ENCODE results near the gene SLIRP. TPM values are rescaled to one million over a fixed set of nuclear protein-coding genes. Genes with fewer than 3 reads are reported as not detected.

Gene SLIRP
- total and polyA plus RNA-seq, 8 donors = 20.8 to 189 (median 38.4) TPM

- Histone ChIP-seq H3K4me1 (no peaks in the 10 kb centered on the region), H3K27me3 (no peaks in the 10 kb centered on the region), H3K27ac (no peak overlapping the region), H3K36me3 (peaks cover 0 to 18% (median 5%) of the 10 kb centered on the region in 3 donors), H3K9me3 (no peaks in the 10 kb centered on the region), H3K4me3 (no peak overlapping the region)
- intact Hi-C loops (cut with DNase I) = no loop called here
- no peak for DNase-seq
- no peak for TF ChIP-seq CTCF (IDR thresholded peaks at IDR 0.05)
- 76 to 79% methylated on average over 2 of the region's 2 CpGs for WGBS, 2 donors
- FAIRE-seq = no peak
- ATAC-seq = peak in 3 of 4 donors; percentile 38 to 59 (median 57)
Observed at GRCh38 chr14:77691259-77691658, 16.6 kb upstream of the SLIRP start.

- DNase-seq (no peak), ATAC-seq (peak; percentile 23 to 73 (median 50)), FAIRE-seq (no peak)
- Histone ChIP-seq H3K27ac (peak overlapping the region in 2 of 4 donors; percentile 20 to 28), H3K36me3 (peaks cover 3 to 36% (median 12%) of the 10 kb centered on the region in 3 donors), H3K9me3 (no peaks in the 10 kb centered on the region), H3K4me3 (peak overlapping the region; percentile 76 to 83 (median 77)), H3K4me1 (peaks cover 9 to 22% (median 11%) of the 10 kb centered on the region in 3 donors), H3K27me3 (no peaks in the 10 kb centered on the region)
- 0% methylated on average over 14 of the region's 14 CpGs for WGBS, 2 donors
- intact Hi-C loops (cut with DNase I) = no loop called here
- no peak for TF ChIP-seq CTCF (IDR thresholded peaks at IDR 0.05)
Observed at GRCh38 chr14:77707355-77707723, 564 bp upstream of the SLIRP start.

GRCh38 chr14:77708749-77709148, 846 bp downstream of the SLIRP start:
- H3K27ac ChIP-seq = no peak overlapping the region
- intact Hi-C loops (cut with DNase I) = no loop called here

GRCh38 chr14:77709412-77709811, 1.5 kb downstream of the SLIRP start:
- no peak for DNase-seq
- no peak for TF ChIP-seq CTCF (IDR thresholded peaks at IDR 0.05)
- Histone ChIP-seq H3K4me3 (peak overlapping the region in 2 of 4 donors; percentile 77 to 83), H3K27ac (no peak overlapping the region), H3K27me3 (no peaks in the 10 kb centered on the region), H3K36me3 (peaks cover 0 to 25% (median 7%) of the 10 kb centered on the region in 3 donors), H3K9me3 (no peaks in the 10 kb centered on the region), H3K4me1 (peaks cover 9 to 22% (median 11%) of the 10 kb centered on the region in 3 donors)
- FAIRE-seq = no peak
- intact Hi-C loops (cut with DNase I) = no loop called here
- WGBS, 2 donors = 58 to 59% methylated on average over 3 of the region's 3 CpGs
- ATAC-seq = no peak

More at GRCh38 chr14:77708749-77709148, 846 bp downstream of the SLIRP start:
- Histone ChIP-seq H3K36me3 (peaks cover 2 to 31% (median 12%) of the 10 kb centered on the region in 3 donors), H3K27me3 (no peaks in the 10 kb centered on the region), H3K4me3 (peak overlapping the region; percentile 76 to 83 (median 77)), H3K9me3 (no peaks in the 10 kb centered on the region), H3K4me1 (peaks cover 9 to 22% (median 11%) of the 10 kb centered on the region in 3 donors)
- DNase-seq = no peak
- 11 to 15% methylated on average over 7 of the region's 7 CpGs for WGBS, 2 donors
- ATAC-seq = no peak
- FAIRE-seq = no peak
- TF ChIP-seq CTCF (IDR thresholded peaks at IDR 0.05) = no peak

- FAIRE-seq (no peak), DNase-seq (no peak), ATAC-seq (no peak)
- Histone ChIP-seq H3K9me3 (no peaks in the 10 kb centered on the region), H3K4me1 (peaks cover 9 to 22% (median 11%) of the 10 kb centered on the region in 3 donors), H3K27me3 (no peaks in the 10 kb centered on the region), H3K4me3 (no peak overlapping the region), H3K27ac (no peak overlapping the region), H3K36me3 (peaks cover 0 to 24% (median 11%) of the 10 kb centered on the region in 3 donors)
- 68 to 74% methylated on average over 2 of the region's 2 CpGs for WGBS, 2 donors
- TF ChIP-seq CTCF (IDR thresholded peaks at IDR 0.05) = no peak
- intact Hi-C loops (cut with DNase I) = no loop called here
Observed at GRCh38 chr14:77710364-77710763, 2.5 kb downstream of the SLIRP start.
